Measurements from ENCODE around the gene KRT86.
"Not testable (repeated sequence)": the region's sequence is repeated elsewhere in the genome, so short reads cannot be mapped to it uniquely, and the experiment has no call there.

Gene KRT86

GRCh38 chr12:52250048-52250990 lies 24.1 kb upstream of the KRT86 start:
- FAIRE-seq (no peak), DNase-seq (ENCODE audit: insufficient read length, low spot score) (no peak)

- FAIRE-seq (no peak), DNase-seq (ENCODE audit: insufficient read length, low spot score) (no peak)
Observed at GRCh38 chr12:52251367-52252051, 22.9 kb upstream of the KRT86 start.

GRCh38 chr12:52252175-52252615 lies 22.2 kb upstream of the KRT86 start:
- not testable (repeated sequence) for FAIRE-seq; DNase-seq (ENCODE audit: insufficient read length, low spot score)

GRCh38 chr12:52252728-52253343 lies 21.6 kb upstream of the KRT86 start:
- no peak for DNase-seq (ENCODE audit: insufficient read length, low spot score)
- FAIRE-seq: no peak

GRCh38 chr12:52253391-52254179 lies 20.9 kb upstream of the KRT86 start:
- no peak for FAIRE-seq
- no peak for DNase-seq (ENCODE audit: insufficient read length, low spot score)

- DNase-seq (ENCODE audit: insufficient read length, low spot score) (no peak), FAIRE-seq (no peak)
Observed at GRCh38 chr12:52254180-52254964, 20.1 kb upstream of the KRT86 start.

- FAIRE-seq (no peak), DNase-seq (ENCODE audit: insufficient read length, low spot score) (no peak)
Observed at GRCh38 chr12:52254965-52255751, 19.3 kb upstream of the KRT86 start.

- FAIRE-seq: no peak
- DNase-seq (ENCODE audit: insufficient read length, low spot score): no peak
Observed at GRCh38 chr12:52255926-52256583, 18.4 kb upstream of the KRT86 start.

- DNase-seq (ENCODE audit: insufficient read length, low spot score) (no peak), FAIRE-seq (no peak)
Observed at GRCh38 chr12:52256584-52256935, 17.9 kb upstream of the KRT86 start.

GRCh38 chr12:52257074-52257551 lies 17.3 kb upstream of the KRT86 start:
- DNase-seq (ENCODE audit: insufficient read length, low spot score) (no peak), FAIRE-seq (no peak)

GRCh38 chr12:52257922-52258321 lies 16.5 kb upstream of the KRT86 start:
- not testable (repeated sequence) for DNase-seq (ENCODE audit: insufficient read length, low spot score); FAIRE-seq

GRCh38 chr12:52258335-52258901 lies 16.0 kb upstream of the KRT86 start:
- DNase-seq (ENCODE audit: insufficient read length, low spot score) (no peak), FAIRE-seq (no peak)

- FAIRE-seq (no peak), DNase-seq (ENCODE audit: insufficient read length, low spot score) (no peak)
Observed at GRCh38 chr12:52259657-52260243, 14.7 kb upstream of the KRT86 start.

GRCh38 chr12:52260361-52261207 lies 13.9 kb upstream of the KRT86 start:
- FAIRE-seq: no peak
- no peak for DNase-seq (ENCODE audit: insufficient read length, low spot score)

- no peak for FAIRE-seq
- DNase-seq (ENCODE audit: insufficient read length, low spot score): no peak
Observed at GRCh38 chr12:52261208-52261484, 13.3 kb upstream of the KRT86 start.

GRCh38 chr12:52262286-52262685 lies 12.2 kb upstream of the KRT86 start:
- DNase-seq (ENCODE audit: insufficient read length, low spot score) (no peak), FAIRE-seq (no peak)

Measured in GM19239 (cell line).